Liver (tissue), 9 donors: Measurements from ENCODE around the gene PRRT2. TPM values are rescaled to one million over a fixed set of nuclear protein-coding genes. Genes with fewer than 3 reads are reported as not detected.

Source experiments
- DNase-seq: peaks from one replicate; pipeline ENCODE4 v3.0.0-alpha.2; 2017; ENCODE audit warnings: low spot score
- H3K27ac ChIP-seq, 2 donors: one replicate each; pipeline ENCODE4 v1.7.0; 2013; ENCODE audit warnings: inconsistent platforms in 2 of 2, low read length in 2 of 2, control low read depth in 1 of 2, low read depth in 1 of 2, mild to moderate bottlenecking in 1 of 2
- H3K27me3 ChIP-seq, 4 donors: one replicate each; pipeline versions ENCODE4 v1.6.1 to v1.7.0; 2013; ENCODE audit warnings: low read length in 3 of 4, inconsistent platforms in 1 of 4, mild to moderate bottlenecking in 1 of 4, moderate library complexity in 1 of 4; ENCODE audit not compliant: control insufficient read depth in 4 of 4, insufficient read depth in 4 of 4
- H3K36me3 ChIP-seq, 4 donors: one replicate each; pipeline versions ENCODE4 v1.6.1 to v1.7.0; 2013; ENCODE audit warnings: low read length in 3 of 4, mild to moderate bottlenecking in 3 of 4, low read depth in 1 of 4, moderate library complexity in 1 of 4; ENCODE audit not compliant: control insufficient read depth in 4 of 4, insufficient read depth in 3 of 4
- H3K4me1 ChIP-seq, 4 donors: one replicate each; pipeline versions ENCODE4 v1.6.1 to v1.7.0; 2013; ENCODE audit warnings: low read length in 3 of 4, mild to moderate bottlenecking in 3 of 4, moderate library complexity in 1 of 4; ENCODE audit not compliant: control insufficient read depth in 4 of 4, insufficient read depth in 4 of 4
- H3K4me3 ChIP-seq, 3 donors: one replicate each; pipeline versions ENCODE4 v1.6.1 to v1.7.0; 2013; ENCODE audit warnings: low read length in 3 of 3, control low read depth in 1 of 3, low read depth in 1 of 3, mild to moderate bottlenecking in 1 of 3
- H3K9ac ChIP-seq, 2 donors: one replicate each; pipeline ENCODE4 v1.7.0; 2013; ENCODE audit warnings: low read length in 2 of 2, mild to moderate bottlenecking in 2 of 2, moderate library complexity in 2 of 2, control low read depth in 1 of 2, low read depth in 1 of 2
- H3K9me3 ChIP-seq, 4 donors: one replicate each; pipeline versions ENCODE4 v1.6.1 to v1.7.0; 2013; ENCODE audit warnings: low read length in 3 of 4; ENCODE audit not compliant: control insufficient read depth in 4 of 4
- EGR1 ChIP-seq, 2 donors: IDR thresholded peaks; 2 replicates each; pipeline ENCODE4 v1.6.1; 2016 to 2018; ENCODE audit warnings: antibody characterized with exemption in 2 of 2, low read depth in 2 of 2
- FOXA2 ChIP-seq: IDR thresholded peaks from 2 replicates; pipeline ENCODE4 v1.6.1; 2016; ENCODE audit warnings: antibody characterized with exemption
- GABPA ChIP-seq, 2 donors: IDR thresholded peaks in 1 of 2; conservative IDR thresholded peaks in 1 of 2; 2 replicates each; pipeline ENCODE4 v1.6.1; 2016; ENCODE audit warnings: antibody characterized with exemption in 2 of 2, mild to moderate bottlenecking in 1 of 2, moderate library complexity in 1 of 2
- HNF4A ChIP-seq, 2 donors: conservative IDR thresholded peaks; 2 replicates each; pipeline ENCODE4 v1.6.1; 2016; ENCODE audit warnings: antibody characterized with exemption in 2 of 2, mild to moderate bottlenecking in 2 of 2
- HNF4G ChIP-seq: IDR thresholded peaks from 2 replicates; pipeline ENCODE4 v1.6.1; 2016; ENCODE audit warnings: antibody characterized with exemption
- JUND ChIP-seq, 2 donors: IDR thresholded peaks; 2 replicates each; pipeline ENCODE4 v1.6.1; 2016; ENCODE audit warnings: antibody characterized with exemption in 2 of 2
- MAX ChIP-seq: IDR thresholded peaks from 2 replicates; pipeline ENCODE4 v1.6.1; 2016; ENCODE audit warnings: antibody characterized with exemption
- NR2F2 ChIP-seq: IDR thresholded peaks from 2 replicates; pipeline ENCODE4 v1.6.1; 2016; ENCODE audit warnings: antibody characterized with exemption
- RAD21 ChIP-seq, 2 donors: IDR thresholded peaks; 2 replicates each; pipeline ENCODE4 v1.6.1; 2016; ENCODE audit warnings: antibody characterized with exemption in 2 of 2, mild to moderate bottlenecking in 2 of 2
- RXRA ChIP-seq, 2 donors: IDR thresholded peaks; 2 replicates each; pipeline ENCODE4 v1.6.1; 2017 to 2018; ENCODE audit warnings: antibody characterized with exemption in 2 of 2, mild to moderate bottlenecking in 1 of 2
- SP1 ChIP-seq: IDR thresholded peaks from 2 replicates; pipeline ENCODE4 v1.6.1; 2018; ENCODE audit warnings: antibody characterized with exemption, mild to moderate bottlenecking
- YY1 ChIP-seq: IDR thresholded peaks from 2 replicates; pipeline ENCODE4 v1.6.1; 2016; ENCODE audit warnings: antibody characterized with exemption, mild to moderate bottlenecking
- WGBS: extraction: QIAGEN DNeasy Blood & Tissue Kit; methylation state at CpG from one replicate; pipeline ENCODE4 v1.1.7; 2013; 5-methylcytosine and 5-hydroxymethylcytosine counted together
- polyA plus RNA-seq, 2 donors: library from polyadenylated mRNA; stranded (reverse) in 1 of 2; unstranded in 1 of 2; fragments of 200-250 nt in 1 of 2; fragments of >200 nt in 1 of 2; fragmentation: Nextera tagmentation in 1 of 2; extraction: Ambion mirVana in 1 of 2; gene quantifications; one replicate each; pipeline versions ENCODE4 v1.2.1 to v1.2.3, GENCODE V29; 2013 to 2015
- total RNA-seq, 2 donors: library from RNA; depleted of rRNA; stranded (reverse); fragments of >200 nt; gene quantifications; one replicate each; pipeline ENCODE4 v1.2.3, GENCODE V29; 2014
- TF ChIP-seq, protein P1 (sequence below): fragments of 150-350 bp; IDR thresholded peaks from 2 replicates; pipeline ENCODE4 v1.5.1; 2017; ENCODE audit warnings: improper control_type of control experiment, low read depth, low read length; ENCODE audit not compliant: missing input control
- TF ChIP-seq, protein P2 (sequence below): IDR thresholded peaks from 2 replicates; pipeline ENCODE4 v1.6.1; 2016; ENCODE audit warnings: antibody characterized with exemption
- TF ChIP-seq, protein P3 (sequence below): IDR thresholded peaks from 2 replicates; pipeline ENCODE4 v1.6.1; 2016; ENCODE audit warnings: antibody characterized with exemption
- donor health status: healthy.
- donor health status: healthy.
- donor health status: healthy.
- donor health status: healthy.
- donor health status: healthy.

Gene PRRT2
- total and polyA plus RNA-seq, 4 donors, result 0.09 to 0.59 (median 0.22) TPM

GRCh38 chr16:29858149-29858849 is 46.3 kb downstream of the PRRT2 start:
- H3K27ac ChIP-seq, result no peak overlapping the region
- H3K27me3 ChIP-seq, result no peaks in the 10 kb centered on the region
- WGBS, result 40% methylated on average over 10 of the region's 10 CpGs

DNA sequence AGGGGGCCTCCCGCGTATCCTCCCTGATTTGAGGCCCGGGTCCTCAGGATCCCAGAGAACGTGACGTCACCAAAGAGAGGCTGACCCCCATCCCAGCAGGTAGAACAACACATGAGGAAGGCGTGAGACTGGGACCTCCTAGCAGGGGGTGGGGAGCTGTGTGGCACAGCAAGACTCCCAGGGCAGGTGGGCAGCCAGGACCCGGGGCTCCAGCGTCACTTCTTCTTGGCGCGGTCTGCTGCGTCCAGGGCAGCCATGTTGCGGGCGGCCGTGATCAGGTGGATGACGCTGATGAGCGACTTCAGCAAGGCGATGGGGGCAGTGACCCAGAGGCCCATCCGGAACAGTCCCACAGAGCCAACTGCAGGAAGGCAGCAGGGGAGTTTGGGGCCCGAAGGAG is 47.0 kb downstream of the PRRT2 start:
- WGBS, result 92% methylated on average over 19 of the region's 19 CpGs
- TF ChIP-seq GABPA (IDR thresholded peaks at IDR 0.05 in 1 of 2, conservative IDR thresholded peaks at IDR 0.05 in 1 of 2), result no peak
- TF ChIP-seq NR2F2, result no peak
- TF ChIP-seq, protein P1, sequence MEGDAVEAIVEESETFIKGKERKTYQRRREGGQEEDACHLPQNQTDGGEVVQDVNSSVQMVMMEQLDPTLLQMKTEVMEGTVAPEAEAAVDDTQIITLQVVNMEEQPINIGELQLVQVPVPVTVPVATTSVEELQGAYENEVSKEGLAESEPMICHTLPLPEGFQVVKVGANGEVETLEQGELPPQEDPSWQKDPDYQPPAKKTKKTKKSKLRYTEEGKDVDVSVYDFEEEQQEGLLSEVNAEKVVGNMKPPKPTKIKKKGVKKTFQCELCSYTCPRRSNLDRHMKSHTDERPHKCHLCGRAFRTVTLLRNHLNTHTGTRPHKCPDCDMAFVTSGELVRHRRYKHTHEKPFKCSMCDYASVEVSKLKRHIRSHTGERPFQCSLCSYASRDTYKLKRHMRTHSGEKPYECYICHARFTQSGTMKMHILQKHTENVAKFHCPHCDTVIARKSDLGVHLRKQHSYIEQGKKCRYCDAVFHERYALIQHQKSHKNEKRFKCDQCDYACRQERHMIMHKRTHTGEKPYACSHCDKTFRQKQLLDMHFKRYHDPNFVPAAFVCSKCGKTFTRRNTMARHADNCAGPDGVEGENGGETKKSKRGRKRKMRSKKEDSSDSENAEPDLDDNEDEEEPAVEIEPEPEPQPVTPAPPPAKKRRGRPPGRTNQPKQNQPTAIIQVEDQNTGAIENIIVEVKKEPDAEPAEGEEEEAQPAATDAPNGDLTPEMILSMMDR, result no peak
- TF ChIP-seq RXRA (IDR thresholded peaks at IDR 0.05), result no peak
- no peak for TF ChIP-seq JUND (IDR thresholded peaks at IDR 0.05)
- TF ChIP-seq SP1, result no peak
- no peak for TF ChIP-seq EGR1 (IDR thresholded peaks at IDR 0.05; ENCODE audit: low read depth in 2 of 2)
- TF ChIP-seq MAX, result no peak
- TF ChIP-seq FOXA2, result no peak
- no peak for TF ChIP-seq RAD21 (IDR thresholded peaks at IDR 0.05)
- TF ChIP-seq, protein P2, sequence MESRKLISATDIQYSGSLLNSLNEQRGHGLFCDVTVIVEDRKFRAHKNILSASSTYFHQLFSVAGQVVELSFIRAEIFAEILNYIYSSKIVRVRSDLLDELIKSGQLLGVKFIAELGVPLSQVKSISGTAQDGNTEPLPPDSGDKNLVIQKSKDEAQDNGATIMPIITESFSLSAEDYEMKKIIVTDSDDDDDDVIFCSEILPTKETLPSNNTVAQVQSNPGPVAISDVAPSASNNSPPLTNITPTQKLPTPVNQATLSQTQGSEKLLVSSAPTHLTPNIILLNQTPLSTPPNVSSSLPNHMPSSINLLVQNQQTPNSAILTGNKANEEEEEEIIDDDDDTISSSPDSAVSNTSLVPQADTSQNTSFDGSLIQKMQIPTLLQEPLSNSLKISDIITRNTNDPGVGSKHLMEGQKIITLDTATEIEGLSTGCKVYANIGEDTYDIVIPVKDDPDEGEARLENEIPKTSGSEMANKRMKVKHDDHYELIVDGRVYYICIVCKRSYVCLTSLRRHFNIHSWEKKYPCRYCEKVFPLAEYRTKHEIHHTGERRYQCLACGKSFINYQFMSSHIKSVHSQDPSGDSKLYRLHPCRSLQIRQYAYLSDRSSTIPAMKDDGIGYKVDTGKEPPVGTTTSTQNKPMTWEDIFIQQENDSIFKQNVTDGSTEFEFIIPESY, result no peak
- TF ChIP-seq, protein P3, sequence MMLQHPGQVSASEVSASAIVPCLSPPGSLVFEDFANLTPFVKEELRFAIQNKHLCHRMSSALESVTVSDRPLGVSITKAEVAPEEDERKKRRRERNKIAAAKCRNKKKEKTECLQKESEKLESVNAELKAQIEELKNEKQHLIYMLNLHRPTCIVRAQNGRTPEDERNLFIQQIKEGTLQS, result no peak
- no peak for TF ChIP-seq YY1
- TF ChIP-seq HNF4G, result no peak
- TF ChIP-seq HNF4A (conservative IDR thresholded peaks at IDR 0.05), result no peak

More at GRCh38 chr16:29858149-29858849, 46.3 kb downstream of the PRRT2 start:
- Histone ChIP-seq H3K36me3 (peaks cover 0 to 19% (median 8%) of the 10 kb centered on the region in 4 donors), H3K9me3 (no peaks in the 10 kb centered on the region), H3K9ac (no peak overlapping the region), H3K4me1 (peaks cover 7 to 36% (median 22%) of the 10 kb centered on the region in 4 donors), H3K4me3 (no peak overlapping the region)
- TF ChIP-seq GABPA (IDR thresholded peaks at IDR 0.05 in 1 of 2, conservative IDR thresholded peaks at IDR 0.05 in 1 of 2), result no peak
- TF ChIP-seq HNF4A (conservative IDR thresholded peaks at IDR 0.05), result no peak
- no peak for TF ChIP-seq JUND (IDR thresholded peaks at IDR 0.05)
- no peak for TF ChIP-seq RAD21 (IDR thresholded peaks at IDR 0.05)
- no peak for TF ChIP-seq NR2F2
- TF ChIP-seq, protein P2, result no peak
- TF ChIP-seq FOXA2, result no peak
- TF ChIP-seq RXRA (IDR thresholded peaks at IDR 0.05), result no peak
- TF ChIP-seq EGR1 (IDR thresholded peaks at IDR 0.05; ENCODE audit: low read depth in 2 of 2), result no peak
- no peak for DNase-seq

More for the DNA sequence above, 47.0 kb downstream of the PRRT2 start:
- H3K4me1 ChIP-seq, result peaks cover 7 to 36% (median 22%) of the 10 kb centered on the region in 4 donors
- H3K9me3 ChIP-seq, result no peaks in the 10 kb centered on the region
- H3K27me3 ChIP-seq, result no peaks in the 10 kb centered on the region
- no peak for DNase-seq
- H3K9ac ChIP-seq, result no peak overlapping the region
- H3K27ac ChIP-seq, result no peak overlapping the region
- peaks cover 0 to 19% (median 8%) of the 10 kb centered on the region in 4 donors for H3K36me3 ChIP-seq
- H3K4me3 ChIP-seq, result no peak overlapping the region
